NCI-H510A treated with DMSO at 0.1 percent for 48 hours (cell line): ENCODE measurements around the gene GNAO1.

Experiments
- DNase-seq: peaks from one replicate; lab custom pipeline; 2025; lab: John Stamatoyannopoulos, UW

GNAO1 gene

GRCh38 chr16:56400458-56400857, 209.2 kb downstream of the GNAO1 start:
- peak; percentile 9 for DNase-seq

DNA sequence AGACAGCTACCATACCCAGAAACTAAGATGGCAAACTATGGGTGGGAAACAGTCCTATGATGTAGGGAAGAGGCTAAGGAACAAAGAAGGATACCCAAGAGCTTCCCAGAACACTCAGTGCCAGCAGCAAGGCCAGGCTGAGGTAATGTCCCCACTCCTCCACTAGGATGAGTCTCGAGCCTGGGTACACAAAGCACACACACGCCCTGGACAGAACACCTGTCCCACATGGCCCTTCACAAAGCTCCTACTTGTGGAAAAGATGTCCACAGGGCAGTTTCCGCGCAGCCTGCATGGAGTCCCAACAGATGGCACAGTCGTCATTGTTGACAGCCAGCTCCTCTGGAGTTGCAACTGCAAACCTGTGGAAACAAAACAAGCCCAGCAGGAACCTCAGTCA, 210.2 kb downstream of the GNAO1 start:
- peak; percentile 26 for DNase-seq

- no peak for DNase-seq
Measured at GRCh38 chr16:56405977-56406672, 214.8 kb downstream of the GNAO1 start.
